HG03280 (cell line): ENCODE results near the gene NFAM1.

Experiments
- ATAC-seq: cut with Tn5 transposase; IDR thresholded peaks from one replicate; pipeline ENCODE4 v1.9.1; 2021; ENCODE audit warnings: mild to moderate bottlenecking, moderate library complexity; ENCODE audit not compliant: unreplicated experiment

The NFAM1 gene

GRCh38 chr22:42439821-42440674, 7.8 kb upstream of the NFAM1 start:
- no peak for ATAC-seq

GRCh38 chr22:42439021-42439567, 6.9 kb upstream of the NFAM1 start:
- ATAC-seq: no peak

- no peak for ATAC-seq
These were observed 6.1 kb upstream of the NFAM1 start for GRCh38 chr22:42438293-42438650.

GRCh38 chr22:42437488-42438292, 5.5 kb upstream of the NFAM1 start:
- ATAC-seq: peak; percentile 71

GRCh38 chr22:42436404-42436803, 4.2 kb upstream of the NFAM1 start:
- ATAC-seq: no peak

- no peak for ATAC-seq
These were observed 2.7 kb upstream of the NFAM1 start for GRCh38 chr22:42434748-42435425.

GRCh38 chr22:42433754-42434682, 1.8 kb upstream of the NFAM1 start:
- ATAC-seq: no peak

- ATAC-seq: no peak
These were observed 615 bp upstream of the NFAM1 start for GRCh38 chr22:42432818-42433217.

GRCh38 chr22:42431401-42432019, 693 bp downstream of the NFAM1 start:
- ATAC-seq: no peak

GRCh38 chr22:42430528-42431125, 1.6 kb downstream of the NFAM1 start:
- no peak for ATAC-seq

- no peak for ATAC-seq
These were observed 3.4 kb downstream of the NFAM1 start for GRCh38 chr22:42428760-42429159.

- ATAC-seq: no peak
These were observed 4.2 kb downstream of the NFAM1 start for GRCh38 chr22:42428025-42428424.

- no peak for ATAC-seq
These were observed 5.0 kb downstream of the NFAM1 start for GRCh38 chr22:42427167-42427566.

- no peak for ATAC-seq
These were observed 6.2 kb downstream of the NFAM1 start for GRCh38 chr22:42425989-42426355.

- ATAC-seq: no peak
These were observed 6.7 kb downstream of the NFAM1 start for GRCh38 chr22:42425337-42425988.

GRCh38 chr22:42419243-42419881, 12.8 kb downstream of the NFAM1 start:
- no peak for ATAC-seq

- no peak for ATAC-seq
These were observed 13.4 kb downstream of the NFAM1 start for GRCh38 chr22:42418811-42419242.

- no peak for ATAC-seq
These were observed 14.4 kb downstream of the NFAM1 start for GRCh38 chr22:42417645-42418305.
